GM21737 (cell line): ENCODE data around the gene HDAC4.
A peak's percentile ranks its signal among the peaks of the same experiment; 100 is the strongest.

Experiments used
- ATAC-seq: cut with Tn5 transposase; IDR thresholded peaks from one replicate; pipeline ENCODE4 v1.9.1; 2021; ENCODE audit warnings: mild to moderate bottlenecking, moderate library complexity; ENCODE audit not compliant: unreplicated experiment

Gene HDAC4

GRCh38 chr2:239329972-239330572 lies 70.7 kb downstream of the HDAC4 start:
- ATAC-seq = no peak

- no peak for ATAC-seq
Measured at GRCh38 chr2:239329284-239329971, 71.4 kb downstream of the HDAC4 start.

GRCh38 chr2:239328351-239329191 lies 72.2 kb downstream of the HDAC4 start:
- no peak for ATAC-seq

DNA sequence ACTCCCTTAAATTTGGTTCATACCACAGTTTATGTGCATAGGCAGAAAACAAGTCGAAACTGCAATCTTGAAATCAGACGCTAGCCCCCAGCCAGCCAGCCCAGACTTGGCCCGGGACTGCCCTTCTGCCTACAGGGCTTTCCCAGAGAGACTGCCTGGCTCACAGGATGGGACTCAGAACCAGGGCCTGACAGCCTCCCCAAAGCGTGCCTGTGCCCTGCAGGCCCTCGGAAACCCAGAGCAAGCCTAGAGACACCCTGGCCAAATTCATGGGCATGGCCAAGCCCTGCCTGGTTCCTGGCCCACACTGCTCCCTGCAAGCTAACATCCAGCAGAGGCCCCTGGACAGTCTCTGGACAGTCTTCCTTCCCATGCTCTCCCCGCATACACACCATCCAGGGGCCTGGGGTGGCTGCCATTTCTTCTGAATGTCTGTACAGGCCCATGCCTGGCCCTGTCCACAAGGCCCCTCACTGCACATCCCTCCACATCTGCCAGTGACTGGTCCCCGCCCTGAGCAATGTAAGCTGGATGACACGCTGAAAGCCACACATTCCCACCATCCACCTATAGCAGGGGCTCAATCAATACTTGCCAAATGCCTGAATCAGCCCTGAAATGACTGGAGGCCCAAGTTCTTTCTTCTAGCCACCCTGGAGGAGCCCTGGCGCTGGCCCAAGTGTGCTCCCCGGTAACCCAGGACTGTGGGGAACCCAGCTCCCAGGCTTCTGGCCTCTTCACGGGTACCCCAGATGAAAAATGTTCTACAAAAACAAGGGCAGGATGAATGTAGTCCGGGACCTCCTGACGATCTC lies 73.1 kb downstream of the HDAC4 start:
- ATAC-seq = no peak

DNA sequence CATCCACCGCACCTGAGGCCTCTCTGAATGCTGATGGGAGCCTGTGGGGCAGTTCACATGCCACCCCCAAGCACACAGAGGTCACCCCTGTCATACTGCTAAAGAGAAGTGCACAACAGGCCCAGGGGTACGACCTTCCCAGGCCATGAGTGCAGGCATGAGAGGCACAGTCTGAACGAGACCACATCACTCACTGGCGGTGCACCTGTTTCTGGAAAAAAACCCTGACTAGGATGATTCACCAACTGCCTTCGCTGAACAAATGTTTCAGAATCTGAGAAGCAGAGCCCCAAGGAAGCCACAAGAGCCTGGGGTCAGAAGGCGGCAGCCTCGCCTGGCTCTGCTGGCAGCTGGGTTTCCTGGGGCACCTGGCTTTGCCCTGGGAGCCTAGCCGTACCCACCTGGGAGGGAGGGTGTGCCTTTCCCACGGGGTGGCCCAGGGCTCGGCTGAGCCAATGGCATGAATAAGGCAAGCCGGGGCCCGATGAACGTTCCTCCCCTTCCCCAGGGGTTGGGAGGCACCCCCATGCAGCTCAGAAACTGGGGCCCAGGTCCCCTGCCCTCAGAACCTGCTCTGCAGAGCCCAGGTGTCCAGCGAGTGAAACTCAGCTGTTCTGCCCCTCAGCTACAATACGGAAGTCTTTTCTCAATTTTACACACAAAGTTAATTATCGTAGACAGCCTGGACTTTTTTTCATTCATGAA lies 73.8 kb downstream of the HDAC4 start:
- ATAC-seq = peak; percentile 52

GRCh38 chr2:239324456-239324855 lies 76.4 kb downstream of the HDAC4 start:
- ATAC-seq = no peak

DNA sequence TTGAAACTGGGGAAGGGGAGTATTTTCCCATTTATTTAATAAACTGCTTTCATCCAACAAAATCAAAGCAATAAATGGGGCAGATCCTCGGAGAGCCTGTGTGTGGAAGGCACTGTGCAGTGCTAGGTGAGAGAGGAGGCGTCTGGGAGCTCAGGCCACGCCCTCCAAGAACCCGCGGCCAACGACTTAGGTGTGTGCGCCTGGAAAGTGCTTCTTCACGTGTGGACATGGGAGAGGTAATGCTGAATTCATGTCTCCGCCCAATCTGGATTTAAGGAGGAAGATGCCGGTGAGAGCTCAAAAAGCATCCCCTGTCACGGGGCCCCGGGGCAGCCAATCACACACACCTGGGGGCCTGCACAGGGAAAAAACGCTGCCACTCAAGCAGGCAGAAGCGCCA lies 77.4 kb downstream of the HDAC4 start:
- no peak for ATAC-seq

DNA sequence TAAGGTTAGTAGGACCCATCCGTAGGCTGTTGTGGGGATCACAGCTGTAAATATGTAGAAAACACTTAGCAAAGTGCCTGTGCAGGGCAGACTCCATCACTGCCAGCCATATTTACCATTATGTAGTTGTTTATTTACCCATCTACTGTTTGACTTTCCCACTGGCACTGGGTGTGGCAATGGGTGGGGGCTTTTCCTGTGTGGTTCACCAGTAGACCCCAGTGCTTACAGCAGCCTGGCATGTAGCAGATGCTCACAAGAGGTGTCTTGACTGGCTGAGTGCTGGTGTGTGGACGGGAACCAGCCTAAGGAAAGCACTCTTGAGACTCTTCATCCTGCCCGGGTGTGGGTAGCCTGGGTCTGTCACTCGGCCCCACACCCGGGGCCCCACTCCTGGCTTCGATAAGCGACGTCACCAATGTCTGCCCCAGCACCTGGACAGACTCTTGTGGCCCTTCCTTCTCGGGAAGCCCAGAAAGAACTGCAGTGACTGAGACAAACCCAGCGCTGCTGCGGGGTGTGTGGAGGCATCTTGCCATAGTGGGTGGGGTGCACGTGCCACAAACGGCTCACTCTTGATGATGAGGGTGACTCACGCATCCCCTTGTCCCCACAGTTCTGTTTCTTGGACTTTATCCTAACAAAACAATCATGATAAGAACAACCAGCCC lies 78.3 kb downstream of the HDAC4 start:
- ATAC-seq = no peak

- ATAC-seq = no peak
Measured at GRCh38 chr2:239321596-239322415, 79.0 kb downstream of the HDAC4 start.

DNA sequence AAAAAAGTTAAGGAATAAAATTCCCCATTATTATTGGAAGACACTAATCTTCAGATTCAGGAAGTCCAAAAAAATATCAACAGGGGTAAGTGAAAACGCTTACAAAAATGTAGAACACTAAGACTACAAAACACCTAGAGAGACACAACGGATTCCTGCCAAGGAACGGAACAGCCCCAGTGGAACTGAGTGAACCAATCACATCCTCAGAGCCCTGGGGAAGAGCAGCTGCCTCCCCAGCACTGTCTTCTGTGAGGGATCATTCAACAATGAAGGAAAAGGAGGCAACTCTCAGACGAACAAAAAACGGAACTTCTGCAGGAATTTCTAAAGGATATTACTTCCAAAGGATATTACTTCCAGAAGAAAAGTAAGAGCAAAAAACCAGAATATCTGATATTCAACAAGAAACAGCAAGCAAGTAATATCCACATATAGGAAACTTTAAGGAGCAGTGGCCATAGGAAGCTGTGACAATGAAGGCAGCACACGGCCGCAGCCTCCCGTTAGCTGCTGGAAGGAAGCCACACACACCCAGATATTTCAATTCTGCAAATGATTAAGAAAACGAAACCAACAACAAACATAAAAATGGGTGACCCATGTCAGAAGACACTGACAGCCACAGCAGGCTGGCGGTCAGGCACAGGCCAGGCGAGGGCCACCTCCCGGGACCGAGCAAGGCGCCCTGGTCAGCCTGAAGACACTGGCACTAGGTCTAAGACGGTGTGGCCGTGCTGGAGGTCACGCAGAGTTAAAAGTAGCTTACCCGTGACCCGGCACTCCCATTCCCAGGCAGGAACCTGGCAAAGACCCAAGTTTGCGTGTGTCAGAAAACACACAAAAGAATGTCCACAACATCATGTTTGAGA lies 81.8 kb downstream of the HDAC4 start:
- no peak for ATAC-seq

GRCh38 chr2:239318151-239318611 lies 82.6 kb downstream of the HDAC4 start:
- no peak for ATAC-seq

GRCh38 chr2:239316562-239317465 lies 84.0 kb downstream of the HDAC4 start:
- no peak for ATAC-seq

- no peak for ATAC-seq
Measured at GRCh38 chr2:239315308-239315707, 85.5 kb downstream of the HDAC4 start.

DNA sequence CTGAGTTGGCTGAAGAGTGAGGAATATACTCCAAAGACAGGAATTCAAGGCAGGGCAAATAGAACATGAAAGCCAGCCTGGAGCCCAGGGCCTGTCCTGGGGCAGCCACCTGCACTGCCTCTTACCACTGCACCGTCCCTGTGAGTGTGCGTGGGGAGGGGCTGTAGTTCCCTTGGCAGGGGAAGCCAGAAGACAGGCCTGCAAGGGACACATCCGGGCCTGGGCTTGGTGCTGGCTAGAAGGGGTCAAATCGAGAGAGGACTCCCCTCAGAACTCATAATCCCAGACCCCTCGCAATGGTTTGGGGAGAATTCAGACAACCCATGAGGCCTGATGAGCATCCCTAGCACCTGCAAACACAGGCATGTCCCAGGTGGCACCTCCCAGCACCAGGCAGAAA lies 87.0 kb downstream of the HDAC4 start:
- no peak for ATAC-seq

DNA sequence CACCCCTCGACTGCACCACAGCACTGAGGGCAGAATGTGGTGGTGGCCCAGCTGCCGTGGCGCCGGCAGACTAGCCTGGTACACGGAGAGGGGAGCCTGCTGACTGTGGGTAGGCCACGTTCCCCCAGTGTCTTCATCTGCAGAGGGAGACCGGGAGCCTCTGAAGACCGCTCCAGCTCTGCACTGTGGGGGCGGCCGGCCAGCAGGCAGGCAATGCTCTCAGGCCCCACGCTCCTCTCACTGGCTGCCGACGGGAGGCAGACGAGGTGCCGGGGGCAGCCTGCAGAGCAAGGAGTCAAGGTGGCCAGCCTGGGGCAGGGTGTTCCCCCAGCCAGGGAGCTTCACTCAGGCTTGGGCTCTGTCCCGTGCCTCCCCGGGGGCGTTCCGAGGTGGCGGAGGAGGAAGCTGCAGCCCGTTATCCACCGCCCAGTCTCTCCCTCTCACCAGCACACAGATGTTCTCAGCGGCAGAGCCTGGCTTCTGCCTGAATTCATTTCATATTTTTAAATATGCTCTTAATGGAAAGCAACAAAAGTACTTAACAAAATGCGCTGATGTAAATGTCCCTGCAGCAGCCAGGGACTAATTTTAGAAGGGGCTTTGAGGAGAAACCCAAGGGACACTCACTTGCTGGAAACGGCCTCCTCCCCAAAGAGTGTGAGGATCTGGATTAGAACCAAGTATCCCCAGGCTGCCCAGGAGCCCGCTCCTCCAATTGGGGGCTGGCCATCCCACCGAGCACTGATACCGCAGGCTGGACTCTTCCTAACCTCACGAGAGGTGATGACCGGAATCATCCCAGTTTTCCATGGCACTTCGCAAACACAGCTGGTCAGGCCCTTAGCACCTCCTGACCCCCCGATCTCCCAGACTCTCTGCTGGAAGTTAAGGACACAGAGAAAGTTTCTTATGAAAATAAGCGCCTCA lies 87.8 kb downstream of the HDAC4 start:
- no peak for ATAC-seq

DNA sequence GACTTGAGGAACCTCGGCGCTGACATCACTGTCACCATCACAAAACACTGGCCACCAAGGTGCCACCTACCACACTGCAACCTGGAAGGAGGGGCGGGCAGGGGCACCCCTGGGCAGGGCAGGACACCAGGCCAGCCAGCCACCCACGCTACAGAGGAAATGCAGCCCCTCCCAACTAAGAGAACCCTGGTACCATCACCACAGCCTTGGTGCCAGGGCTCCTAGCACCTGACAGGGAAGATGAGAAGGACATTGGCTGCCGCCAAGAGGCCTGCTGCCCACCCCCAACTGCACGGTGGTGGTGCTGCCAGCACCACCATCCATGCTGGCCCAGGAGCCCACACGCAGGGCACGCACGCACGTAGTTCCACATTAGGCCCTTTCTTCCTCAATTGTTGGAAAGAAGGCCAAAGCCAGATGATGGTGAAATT lies 88.7 kb downstream of the HDAC4 start:
- ATAC-seq = no peak
